T47D (cell line): ENCODE data around the gene ZNHIT2.

Experiments
- DNase-seq, 2 experiments: peaks; one replicate each; pipeline versions ENCODE4 v3.0.0 to v3.0.0-alpha.2; 2011 to 2012; ENCODE audit warnings: low read depth in 1 of 2, low spot score in 1 of 2
- JUND ChIP-seq: IDR thresholded peaks from 2 replicates; pipeline ENCODE4 v1.6.1; 2012; ENCODE audit warnings: low read depth
- in situ Hi-C: cut with HindIII; loops from 2 replicates; pipeline ENCODE4 v1.10.0; 2016; ENCODE audit warnings: low sequenced_read_pairs, low pct_unique_long_range_greater_than_20kb

The ZNHIT2 gene

DNA sequence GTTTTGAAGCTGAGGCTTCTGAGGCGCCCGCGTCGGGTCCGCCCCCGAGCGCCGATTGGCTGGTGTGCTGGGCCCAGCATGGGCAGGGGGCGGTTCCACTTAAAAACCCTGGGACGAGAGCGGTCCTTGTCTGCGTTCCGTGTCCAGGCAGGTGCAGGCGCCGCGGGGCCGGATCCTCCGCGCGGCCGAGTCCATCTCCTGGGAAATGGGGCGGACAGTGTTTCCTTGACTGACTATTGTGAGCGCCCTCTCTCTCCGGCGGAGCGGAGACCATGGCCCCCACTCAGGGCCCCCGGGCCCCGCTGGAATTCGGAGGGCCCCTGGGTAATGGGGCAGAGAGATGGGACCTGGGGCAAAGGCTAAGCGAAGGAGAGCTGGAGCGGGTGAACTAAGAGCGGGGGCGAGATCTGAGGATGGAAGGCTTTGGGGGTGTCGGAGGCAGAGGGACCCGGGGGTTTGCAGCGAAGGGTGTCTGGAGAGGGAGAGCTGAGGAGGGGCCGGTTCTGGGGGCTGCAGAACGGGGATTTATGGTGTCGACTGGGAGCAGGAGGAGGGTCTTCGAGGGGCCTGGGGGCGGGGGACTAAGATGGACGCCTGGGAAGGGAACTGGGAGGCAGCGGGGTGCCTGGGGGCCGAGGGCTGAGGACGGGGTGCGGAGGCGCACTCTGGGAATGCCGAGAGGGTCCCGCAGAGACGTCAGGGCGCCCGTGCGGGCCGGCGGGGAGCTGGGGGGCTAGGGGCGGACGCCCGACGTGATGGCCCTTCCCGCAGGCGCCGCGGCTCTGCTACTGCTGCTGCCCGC lies 5.6 kb downstream of the ZNHIT2 start, which contains the start of gene TM7SF2:
TSS of gene TM7SF2 (plus strand) at position 129 of the 802 bp plus-strand sequence. CDS start at position 273, 144 bp downstream.
- 0 out of 2 replicates have a peak, but pooled peaks have one; percentile 14 for TF ChIP-seq JUND
- peak; percentile 99 for DNase-seq
- in situ Hi-C loops: no loop called here

DNA sequence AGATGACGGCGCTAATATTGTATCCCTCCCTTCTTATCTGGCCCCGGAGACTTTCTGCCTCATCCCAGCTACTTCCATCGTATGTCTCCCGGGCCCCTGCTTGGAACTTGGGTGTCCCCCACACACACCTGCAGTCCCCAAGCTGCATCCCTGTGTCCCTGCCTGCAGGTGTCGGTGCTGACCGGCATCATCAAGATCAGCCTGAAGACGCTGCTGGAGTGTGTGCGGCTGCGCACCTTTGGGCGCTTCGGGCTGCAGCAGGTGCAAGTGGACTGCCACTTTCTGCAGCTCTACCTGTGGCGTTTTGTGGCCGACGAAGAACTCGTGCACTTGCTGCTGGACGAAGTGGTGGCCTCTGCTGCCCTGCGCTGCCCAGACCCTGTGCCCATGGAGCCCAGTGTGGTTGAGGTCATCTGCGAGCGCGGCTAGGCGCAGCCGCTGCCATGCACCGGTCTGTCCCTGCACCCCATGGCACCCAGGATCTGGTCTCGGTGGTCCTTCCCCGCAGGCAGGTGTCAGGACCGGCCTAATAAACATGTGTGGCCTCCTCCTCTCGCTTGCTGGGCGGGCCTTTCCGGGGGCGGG lies 6.2 kb downstream of the ZNHIT2 start:
- in situ Hi-C loops: no loop called here
- DNase-seq: no peak
- TF ChIP-seq JUND: no peak

DNA sequence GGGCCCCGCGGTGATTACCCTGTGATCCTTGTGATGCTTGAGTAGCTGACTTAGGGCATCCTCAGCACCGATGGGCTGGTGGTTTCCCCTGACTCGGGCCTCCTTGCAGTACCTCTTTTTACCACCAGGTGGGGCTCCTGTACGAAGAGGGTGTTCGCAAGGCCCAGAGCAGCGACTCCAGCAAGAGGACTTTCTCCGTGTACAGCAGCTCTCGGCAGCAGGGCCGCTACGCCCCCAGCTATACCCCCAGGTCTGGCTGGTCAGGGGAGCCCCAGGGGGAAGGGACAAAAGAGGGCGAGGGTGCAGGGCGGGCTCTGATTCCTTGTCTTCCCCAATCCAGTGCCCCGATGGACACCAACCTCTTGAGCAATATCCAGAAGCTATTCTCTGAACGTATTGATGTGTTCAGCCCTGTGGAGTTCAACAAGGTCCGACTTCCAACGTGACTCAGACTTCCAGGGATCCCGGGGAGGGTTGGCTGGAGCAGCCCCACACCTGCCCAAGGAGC lies 7.1 kb downstream of the ZNHIT2 start:
- in situ Hi-C loops: no loop called here
- DNase-seq: peak; percentile 89 to 91
- TF ChIP-seq JUND: no peak

DNA sequence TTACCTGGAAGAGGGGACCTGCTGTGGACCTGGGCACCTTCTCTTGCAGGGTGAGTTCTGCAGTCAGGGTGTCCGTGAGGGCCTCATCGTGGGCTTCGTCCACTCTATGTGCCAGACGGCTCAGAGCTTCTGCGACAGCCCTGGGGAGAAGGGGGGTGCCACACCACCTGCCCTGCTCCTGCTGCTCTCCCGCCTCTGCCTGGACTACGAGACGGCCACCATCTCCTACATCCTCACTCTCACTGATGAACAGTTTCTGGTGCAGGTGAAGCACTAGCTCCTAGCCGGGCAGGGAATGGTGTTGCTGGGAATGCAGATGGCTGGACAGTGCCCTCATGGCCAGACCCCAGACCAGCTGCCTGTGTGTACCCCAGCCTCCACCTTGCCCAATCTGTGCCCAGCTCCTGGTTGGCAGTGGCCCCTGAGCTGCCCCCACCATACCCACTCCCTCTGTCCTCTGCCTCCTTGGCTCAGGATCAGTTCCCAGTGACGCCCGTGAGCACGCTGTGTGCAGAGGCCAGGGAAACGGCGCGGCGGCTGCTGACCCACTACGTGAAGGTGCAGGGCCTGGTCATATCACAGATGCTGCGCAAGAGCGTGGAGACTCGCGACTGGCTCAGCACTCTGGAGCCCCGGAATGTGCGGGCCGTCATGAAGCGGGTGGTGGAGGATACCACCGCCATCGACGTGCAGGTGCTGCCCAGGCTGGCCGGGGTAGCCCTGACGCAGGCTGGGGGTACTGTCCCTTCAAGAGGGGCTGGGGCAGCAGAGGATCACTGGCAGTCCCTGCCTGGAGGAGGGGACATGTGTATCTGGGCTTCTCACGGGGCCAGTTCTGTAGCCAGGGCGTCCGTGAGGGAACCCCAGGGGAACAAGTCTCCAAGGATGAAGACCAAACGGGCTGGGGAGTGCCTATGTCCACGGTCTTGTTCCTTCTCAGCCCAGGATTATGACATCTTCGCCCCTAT lies 8.0 kb downstream of the ZNHIT2 start:
- in situ Hi-C loops: no loop called here
- DNase-seq: no peak

DNA sequence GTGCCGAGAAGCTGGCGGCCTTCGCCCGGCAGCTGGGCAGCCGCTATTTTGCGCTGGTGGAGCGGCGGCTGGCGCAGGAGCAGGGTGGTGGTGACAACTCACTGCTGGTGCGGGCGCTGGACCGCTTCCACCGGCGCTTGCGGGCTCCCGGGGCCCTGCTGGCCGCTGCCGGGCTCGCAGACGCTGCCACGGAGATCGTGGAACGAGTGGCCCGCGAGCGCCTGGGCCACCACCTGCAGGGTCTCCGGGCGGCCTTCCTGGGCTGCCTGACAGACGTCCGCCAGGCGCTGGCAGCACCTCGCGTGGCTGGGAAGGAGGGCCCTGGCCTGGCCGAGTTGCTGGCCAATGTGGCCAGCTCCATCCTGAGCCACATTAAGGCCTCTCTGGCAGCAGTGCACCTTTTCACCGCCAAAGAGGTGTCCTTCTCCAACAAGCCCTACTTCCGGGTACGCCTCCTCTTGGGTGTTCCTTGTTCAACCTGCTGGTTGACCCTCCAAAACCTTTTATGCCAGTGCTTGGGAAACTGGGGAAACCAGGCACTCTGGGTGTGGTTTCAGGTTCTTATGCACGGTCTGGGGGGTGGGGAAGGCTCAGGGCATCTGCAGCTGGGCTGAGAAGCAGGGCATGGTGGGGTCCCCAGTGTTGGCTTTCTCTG lies 8.9 kb downstream of the ZNHIT2 start:
- DNase-seq: peak; percentile 81 to 98
- in situ Hi-C loops: no loop called here
- TF ChIP-seq JUND: no peak

More for the DNA sequence above, 8.0 kb downstream of the ZNHIT2 start:
- TF ChIP-seq JUND: no peak

DNA sequence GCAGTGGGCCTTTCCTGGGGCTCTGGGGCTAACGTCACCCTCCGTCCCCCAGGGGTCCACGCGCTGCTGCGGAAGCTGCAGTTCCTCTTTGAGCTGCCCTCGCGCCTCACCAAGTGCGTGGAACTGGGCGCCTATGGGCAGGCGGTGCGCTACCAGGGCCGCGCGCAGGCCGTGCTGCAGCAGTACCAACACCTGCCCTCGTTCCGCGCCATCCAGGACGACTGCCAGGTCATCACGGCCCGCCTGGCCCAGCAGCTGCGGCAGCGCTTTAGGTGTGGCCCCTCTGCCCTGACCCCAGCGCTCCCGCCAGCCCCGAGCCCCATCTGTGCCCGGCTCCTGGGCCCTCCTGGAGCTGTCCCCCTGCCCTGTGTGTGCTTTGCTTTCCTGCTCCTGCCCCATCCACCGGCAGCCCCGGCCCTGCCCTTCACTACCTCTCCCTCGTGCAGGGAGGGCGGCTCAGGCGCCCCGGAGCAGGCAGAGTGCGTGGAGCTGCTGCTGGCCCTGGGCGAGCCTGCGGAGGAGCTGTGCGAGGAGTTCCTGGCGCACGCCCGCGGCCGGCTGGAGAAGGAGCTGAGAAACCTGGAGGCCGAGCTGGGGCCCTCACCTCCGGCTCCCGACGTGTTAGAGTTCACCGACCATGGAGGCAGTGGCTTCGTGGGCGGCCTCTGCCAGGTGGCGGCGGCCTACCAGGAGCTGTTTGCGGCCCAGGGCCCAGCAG lies 9.6 kb downstream of the ZNHIT2 start:
- TF ChIP-seq JUND: no peak
- DNase-seq: no peak
- in situ Hi-C loops: no loop called here

DNA sequence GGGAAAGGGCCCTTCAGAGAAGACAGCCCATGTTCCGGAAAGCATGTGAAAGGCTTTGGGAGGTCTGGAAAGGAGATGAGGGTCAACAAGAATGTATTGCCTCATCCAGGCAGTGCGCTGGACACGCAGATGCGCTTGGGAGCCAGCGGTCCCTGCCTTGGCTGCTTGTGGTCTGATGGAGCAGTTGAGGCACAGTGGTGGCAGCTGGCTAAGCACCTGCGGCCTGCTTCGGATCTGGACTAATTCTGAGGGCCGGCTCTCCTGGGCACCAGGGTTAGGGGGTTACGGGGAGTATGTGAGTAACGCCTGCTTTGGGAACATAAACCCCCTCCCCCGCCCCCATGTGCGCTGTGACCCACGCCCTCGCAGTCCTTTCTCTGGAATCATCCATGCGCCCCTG lies 10.4 kb downstream of the ZNHIT2 start:
- in situ Hi-C loops: no loop called here
- no peak for TF ChIP-seq JUND
- DNase-seq: no peak

DNA sequence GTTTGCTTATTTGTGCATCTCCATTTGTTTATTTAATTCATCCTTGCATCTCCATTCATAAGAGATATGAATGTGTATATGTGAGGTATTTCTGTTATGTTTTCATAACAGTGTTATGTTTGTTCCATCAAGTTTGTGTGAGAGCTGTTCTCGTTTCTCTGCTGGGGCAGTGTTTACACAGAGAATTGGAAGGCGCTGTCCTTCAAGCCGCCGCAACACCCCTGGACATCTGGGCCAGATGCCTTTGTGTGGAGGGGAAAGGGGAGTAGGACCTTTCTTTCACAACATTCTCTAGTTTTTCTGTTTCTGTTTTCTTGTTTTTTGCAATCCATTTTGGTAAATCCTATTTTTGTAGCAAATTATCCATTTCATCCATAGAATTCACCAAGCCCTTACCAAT lies 12.9 kb downstream of the ZNHIT2 start:
- in situ Hi-C loops: no loop called here
- no peak for DNase-seq
- no peak for TF ChIP-seq JUND

DNA sequence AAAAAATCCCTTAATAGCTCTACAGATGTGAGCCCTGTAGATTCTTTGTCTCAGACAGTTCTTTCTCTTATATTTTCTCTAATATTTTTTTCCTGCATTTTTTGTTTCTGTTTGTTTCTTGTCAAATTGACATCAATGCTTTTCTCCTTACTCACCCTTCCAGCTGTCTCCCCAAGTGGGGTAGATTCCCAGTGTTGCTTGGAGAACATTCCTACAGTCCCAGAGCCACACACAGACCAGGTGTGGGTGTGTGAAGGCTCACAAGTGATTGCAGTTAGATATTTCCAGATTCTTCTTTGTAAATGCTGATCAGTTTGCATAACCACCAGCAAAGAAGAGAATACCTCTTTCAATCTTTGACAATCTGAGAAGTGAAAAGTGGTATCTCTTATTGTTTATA lies 14.0 kb downstream of the ZNHIT2 start:
- TF ChIP-seq JUND: no peak
- in situ Hi-C loops: no loop called here
- DNase-seq: no peak

DNA sequence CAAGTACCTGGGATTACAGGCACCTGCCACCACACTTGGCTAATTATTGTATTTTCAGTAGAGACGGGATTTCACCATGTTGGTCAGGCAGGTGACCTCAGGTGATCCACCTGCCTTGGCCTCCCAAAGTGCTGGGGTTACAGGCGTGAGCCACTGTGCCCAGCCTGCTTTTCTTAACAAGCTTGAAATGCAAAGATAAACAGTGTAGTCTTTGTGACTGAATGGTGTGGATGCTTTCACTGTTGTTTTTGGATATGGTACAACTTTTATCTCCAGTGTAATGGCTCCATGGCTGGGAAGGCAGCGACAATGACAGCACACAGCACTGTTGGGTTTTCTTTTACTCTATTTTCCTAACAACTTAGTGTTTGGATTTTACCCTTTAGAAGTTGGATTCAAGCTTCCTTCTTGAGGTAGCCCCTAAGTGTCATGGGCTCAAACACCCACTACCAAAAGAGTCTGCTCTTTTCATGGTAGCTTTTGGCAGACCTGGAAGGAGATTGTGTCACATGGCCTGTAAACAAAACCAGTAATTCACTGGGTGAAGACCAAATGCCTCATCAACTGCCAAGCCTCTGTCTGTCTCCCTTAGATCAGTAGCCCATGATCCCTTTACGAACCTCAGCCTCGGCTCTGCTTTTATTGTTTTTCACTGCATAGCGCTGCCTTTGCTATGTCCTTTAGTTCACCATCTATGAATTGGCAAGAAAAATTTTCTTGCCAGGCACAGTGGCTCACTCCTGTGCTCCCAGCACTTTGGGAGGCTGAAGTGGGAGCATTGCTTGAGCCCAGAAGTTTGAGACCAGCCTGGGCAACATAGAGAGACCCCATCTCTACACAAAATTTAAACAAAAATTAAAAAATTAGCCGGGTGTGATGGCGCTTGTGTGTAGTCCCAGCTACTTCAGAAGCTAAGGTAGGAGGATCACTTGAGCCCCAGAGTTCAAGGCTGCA lies 15.1 kb downstream of the ZNHIT2 start:
- DNase-seq: peak in 1 of 2 experiments; percentile 86
- no peak for TF ChIP-seq JUND
- in situ Hi-C loops: no loop called here
